Stimulated activated CD4-positive, alpha-beta T cell treated with anti-CD3 and anti-CD28 coated beads, TNF-alpha, amount 100 ng/mL, for 48 hours (primary cell): ENCODE results near the gene ADORA3.

Experiments used
- DNase-seq, 3 donors: peaks; one replicate each; pipeline ENCODE4 v3.0.0-alpha.2; 2020; ENCODE audit warnings: low read depth in 3 of 3

ADORA3 gene

GRCh38 chr1:111507411-111508201 lies 4.2 kb upstream of the ADORA3 start:
- DNase-seq: peak in 1 of 3 donors; percentile 36

DNA sequence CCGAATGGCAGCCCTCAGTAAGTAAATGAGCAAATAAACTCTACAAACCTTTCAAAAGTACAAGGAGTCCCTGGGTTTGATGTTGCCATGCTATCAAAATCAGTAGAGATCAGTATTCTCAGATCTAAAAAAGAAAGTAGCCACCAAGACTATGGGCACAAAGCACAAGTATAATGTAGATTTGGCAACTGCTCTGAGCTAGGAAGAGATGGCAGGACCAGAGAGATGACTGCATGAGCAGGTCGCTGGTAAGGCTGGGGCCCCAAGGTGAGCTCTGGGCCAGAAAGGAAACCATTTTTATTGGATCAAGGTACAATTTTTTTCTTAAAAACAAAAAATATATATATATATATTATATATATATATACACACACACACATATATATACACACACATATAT lies 3.1 kb upstream of the ADORA3 start:
- no peak for DNase-seq

DNA sequence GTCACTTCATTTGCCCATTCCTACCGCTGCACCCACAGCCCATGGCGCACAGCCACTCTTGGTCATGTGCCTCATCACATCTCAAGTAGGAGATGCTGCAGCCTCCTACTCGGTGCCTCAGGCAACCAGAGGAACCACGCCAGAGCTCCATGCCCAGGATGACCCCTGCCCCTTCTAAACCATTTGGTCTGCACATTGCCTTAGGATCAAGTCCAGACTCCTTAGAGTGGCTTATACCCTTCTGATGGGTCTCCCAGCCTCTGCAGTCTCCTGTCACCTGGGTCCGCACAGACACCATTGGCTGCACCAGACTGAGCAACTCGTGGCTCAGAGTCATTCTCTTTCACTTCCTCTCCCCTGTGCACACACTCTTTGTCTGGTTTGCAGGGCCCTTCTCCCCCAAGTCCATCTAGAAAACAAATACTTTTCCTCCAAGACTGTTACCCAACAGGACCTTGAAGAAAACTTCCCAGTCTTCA lies 2.2 kb upstream of the ADORA3 start:
- no peak for DNase-seq

DNA sequence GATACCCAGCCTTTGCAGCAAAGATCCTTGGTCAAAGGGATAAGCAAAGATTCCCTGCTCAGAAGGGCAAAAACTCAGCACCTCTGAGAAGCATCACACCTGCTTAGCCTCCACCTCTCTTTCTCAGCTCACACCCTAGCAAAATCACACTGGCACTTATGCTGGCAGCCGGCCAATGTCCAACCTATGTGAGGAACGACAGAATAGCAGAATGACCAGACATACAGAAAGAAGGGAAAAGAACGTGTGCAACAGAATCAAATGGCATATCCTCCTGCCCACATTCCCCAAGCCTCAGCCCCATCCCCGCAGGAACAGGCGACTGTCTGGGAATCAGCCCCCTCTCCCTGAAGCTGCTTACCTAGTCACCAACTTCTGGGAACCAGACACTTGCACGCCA lies 664 bp upstream of the ADORA3 start:
- DNase-seq: no peak

- DNase-seq: no peak
Observed at GRCh38 chr1:111501645-111502044, 1.8 kb downstream of the ADORA3 start.

DNA sequence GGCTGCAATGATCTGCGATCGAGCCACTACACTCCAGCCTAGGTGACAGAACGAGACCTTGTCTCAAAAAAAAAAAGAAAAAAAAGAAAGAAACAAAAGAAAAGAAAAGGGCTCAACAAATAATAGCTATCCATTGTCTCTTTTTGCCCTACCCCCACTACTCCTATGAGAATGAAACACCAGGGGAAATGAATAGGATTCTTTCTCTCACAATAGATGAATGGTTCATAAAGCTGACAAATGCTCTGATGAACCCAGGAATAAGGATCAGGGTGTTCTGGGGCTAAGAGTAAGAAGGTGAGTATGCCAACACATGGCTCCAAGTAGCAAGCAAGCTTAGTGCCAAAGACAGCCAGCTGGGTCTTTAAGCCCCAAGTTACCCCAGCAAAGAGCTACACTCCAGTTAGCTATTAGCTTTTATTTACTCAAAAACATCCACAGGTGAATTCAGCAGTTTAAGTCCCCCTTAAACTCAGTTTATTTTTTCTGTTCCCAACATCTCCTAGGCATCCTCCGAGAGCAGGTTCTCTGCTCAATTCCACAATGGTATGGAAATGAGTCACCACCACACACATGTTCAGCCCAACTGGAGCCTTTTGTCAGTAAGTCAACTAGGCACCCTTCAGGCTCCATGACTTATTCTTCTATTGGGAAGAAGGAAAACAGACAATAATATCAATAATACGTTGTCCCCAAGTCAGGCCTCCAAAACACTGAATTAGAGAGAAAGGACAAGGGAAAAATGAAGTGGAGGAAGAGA lies 4.2 kb downstream of the ADORA3 start:
- no peak for DNase-seq

GRCh38 chr1:111497592-111497991 lies 5.8 kb downstream of the ADORA3 start:
- DNase-seq: no peak

- no peak for DNase-seq
Observed at GRCh38 chr1:111496398-111496797, 7.0 kb downstream of the ADORA3 start.

GRCh38 chr1:111491070-111491469 lies 12.4 kb downstream of the ADORA3 start:
- DNase-seq: no peak

DNA sequence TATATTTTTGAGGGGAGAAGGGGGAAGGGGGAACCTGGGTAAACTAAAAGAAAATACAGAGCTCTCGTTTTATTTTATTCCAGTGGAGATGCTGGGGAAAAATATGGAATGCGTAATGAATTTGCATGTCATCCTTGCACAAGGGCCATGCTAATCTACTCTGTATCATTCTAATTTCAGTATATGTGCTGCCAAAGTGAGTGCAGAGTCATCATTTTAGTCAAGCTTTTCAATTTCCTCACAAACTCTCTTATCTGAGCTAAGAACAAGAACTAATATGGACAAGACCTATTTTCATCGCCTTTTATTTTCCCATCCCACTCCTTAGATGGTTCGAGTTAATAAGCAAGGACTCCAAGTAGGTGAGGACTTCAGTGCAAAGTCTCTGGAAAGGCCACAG lies 13.2 kb downstream of the ADORA3 start:
- DNase-seq: no peak

DNA sequence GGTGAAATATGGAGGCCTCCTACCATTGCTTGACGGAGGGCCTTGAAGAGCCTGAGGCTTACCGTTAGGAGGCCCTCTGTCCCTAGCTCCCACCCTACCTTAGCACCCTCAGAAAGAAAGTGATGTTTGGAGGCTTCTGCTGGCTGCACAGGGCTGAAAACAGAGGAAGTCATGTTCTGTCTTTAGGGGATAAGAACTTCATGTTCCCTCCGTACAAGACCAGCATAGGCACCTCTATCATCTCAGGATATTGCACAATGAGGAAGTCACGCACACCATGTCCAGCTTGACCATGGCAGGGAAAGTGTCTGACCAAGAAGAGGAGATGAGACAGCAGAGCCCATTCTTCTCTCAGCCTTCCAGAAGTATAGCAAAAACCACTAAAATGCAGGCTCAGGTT lies 13.8 kb downstream of the ADORA3 start:
- DNase-seq: no peak

DNA sequence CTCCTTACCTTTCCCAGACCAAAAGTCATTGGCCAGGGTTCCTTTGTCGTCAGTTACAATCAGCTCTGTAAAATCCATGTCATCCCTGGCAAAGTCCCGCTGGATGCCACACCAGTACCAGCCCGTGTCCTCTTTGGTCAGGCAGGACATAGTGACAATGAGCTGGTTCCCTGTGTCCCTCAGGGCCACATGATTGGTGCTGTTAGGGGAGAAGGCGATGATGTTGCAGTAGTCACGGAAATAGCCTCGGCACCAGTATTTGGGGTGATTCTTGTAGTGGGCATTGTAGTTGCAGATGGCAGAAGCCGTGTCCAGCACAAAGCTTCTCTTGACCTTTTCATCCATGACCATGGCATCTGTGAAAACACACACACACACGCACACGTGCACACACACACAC lies 14.8 kb downstream of the ADORA3 start:
- no peak for DNase-seq

DNA sequence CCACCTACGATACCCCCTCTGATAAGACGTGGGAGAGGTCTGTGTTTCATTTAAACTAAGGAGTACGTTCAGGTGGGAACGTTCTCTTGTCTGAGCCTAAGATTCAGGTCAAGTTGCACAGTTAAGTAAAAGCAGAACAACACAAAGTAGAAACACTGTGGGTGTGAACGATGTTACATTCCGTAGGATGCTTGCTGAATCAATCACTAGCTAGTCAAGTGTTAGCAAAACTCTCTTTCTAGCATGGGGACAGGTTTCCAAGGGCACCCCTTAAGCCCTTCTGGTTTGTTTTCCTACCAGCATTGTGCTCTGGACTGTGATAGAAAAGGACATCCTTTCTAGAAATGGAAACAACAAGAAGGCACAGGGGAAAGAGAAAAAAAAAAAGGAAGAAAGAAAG lies 16.3 kb downstream of the ADORA3 start:
- DNase-seq: no peak

DNA sequence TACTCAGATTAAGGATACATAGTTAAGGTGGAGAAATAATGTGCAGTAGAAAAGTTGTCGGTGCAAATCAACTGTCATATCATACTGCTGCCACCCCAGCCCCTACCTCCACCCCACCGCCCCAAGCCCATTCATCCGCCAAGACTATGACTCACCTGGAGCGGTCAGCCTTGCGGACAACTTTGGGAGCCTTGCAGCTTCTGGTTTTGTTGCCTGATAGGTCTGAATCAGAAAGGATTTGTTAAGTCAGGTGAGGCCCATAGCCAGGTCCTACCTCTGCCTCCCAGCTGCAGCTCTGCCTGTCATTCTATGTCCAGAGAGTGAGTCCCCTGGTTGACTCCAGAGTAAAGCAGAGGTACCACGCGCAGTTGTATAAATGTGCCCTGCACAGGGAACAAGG lies 17.0 kb downstream of the ADORA3 start:
- DNase-seq: no peak

GRCh38 chr1:111484391-111485026 lies 18.9 kb downstream of the ADORA3 start:
- no peak for DNase-seq

DNA sequence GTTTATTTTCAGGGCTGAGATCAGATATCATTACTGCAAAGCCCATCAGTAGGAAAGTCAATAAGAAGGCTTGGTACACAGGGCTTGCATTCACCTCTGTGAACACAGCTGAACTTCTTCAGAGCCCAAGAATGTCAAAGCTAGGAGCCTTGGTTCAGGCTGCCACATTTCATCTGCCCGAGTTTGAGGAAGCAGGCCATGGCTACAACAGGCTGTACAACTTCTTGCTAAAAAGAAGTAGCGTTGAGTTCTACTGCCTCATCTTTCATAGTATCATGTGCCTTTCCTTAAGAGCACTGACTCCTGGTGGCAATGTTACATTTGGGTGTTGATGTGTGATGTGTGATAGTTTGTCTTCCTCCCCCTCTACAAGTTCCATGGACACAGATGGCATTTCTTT lies 19.6 kb downstream of the ADORA3 start:
- DNase-seq: no peak

- no peak for DNase-seq
Observed at GRCh38 chr1:111483166-111483565, 20.3 kb downstream of the ADORA3 start.

DNA sequence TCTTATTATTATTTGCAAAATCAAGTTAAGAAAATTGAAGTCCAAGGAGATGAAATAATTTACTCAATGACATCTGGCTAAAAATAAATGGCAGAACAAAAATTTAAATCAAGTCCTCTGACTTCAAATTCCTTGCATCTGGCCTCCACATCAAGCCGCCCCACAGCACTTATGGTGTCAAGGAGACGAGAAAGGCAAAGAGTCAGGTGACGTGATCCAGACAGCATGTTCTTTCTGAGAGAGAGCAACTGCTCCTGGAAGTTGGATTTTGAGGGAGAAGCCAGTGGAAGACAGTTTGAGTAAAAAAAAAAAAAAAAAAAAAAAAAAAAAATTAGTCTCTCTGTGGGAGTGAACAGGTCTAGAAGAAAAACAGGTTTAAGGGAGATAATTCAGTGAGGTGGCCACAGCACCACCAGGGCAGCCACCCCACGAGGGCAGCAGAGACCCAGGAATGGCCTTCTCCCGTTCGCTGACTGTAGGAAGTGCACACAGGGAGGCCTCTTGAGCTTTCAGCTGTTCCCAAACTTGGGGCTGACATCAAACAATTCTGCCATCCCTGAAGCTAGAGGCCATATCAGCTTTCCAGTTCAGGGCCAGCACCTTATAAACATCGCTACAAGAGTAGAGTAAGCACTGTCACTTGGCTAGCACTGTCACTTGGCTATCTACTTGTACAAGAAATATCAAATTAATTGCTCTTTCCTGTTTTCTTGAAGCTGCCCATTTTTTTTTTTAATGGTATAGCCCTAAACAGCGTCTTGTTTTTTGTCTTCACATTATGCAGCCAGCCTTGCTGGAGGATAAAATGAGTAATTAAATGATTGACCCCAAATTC lies 21.8 kb downstream of the ADORA3 start:
- DNase-seq: peak in 2 of 3 donors; percentile 40 to 51

DNA sequence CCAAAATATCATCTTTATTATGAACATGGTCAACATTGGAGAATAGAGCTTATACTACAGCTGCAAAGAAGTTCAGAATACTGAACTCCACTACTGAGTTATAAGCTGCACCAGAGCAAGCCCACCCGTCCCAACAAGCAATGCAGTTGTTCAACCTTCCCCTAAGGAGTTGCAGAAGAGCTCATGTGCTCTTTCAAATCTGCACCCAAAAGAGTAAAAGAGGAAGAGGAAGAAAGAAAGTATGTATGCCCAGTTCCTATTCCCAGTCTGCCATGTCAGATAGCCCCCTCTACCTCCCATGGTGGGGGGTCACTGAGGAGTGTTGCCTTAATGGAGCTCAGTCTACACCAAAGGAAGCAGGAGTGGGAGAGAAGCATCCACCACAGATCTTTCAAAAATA lies 22.8 kb downstream of the ADORA3 start:
- DNase-seq: no peak

DNA sequence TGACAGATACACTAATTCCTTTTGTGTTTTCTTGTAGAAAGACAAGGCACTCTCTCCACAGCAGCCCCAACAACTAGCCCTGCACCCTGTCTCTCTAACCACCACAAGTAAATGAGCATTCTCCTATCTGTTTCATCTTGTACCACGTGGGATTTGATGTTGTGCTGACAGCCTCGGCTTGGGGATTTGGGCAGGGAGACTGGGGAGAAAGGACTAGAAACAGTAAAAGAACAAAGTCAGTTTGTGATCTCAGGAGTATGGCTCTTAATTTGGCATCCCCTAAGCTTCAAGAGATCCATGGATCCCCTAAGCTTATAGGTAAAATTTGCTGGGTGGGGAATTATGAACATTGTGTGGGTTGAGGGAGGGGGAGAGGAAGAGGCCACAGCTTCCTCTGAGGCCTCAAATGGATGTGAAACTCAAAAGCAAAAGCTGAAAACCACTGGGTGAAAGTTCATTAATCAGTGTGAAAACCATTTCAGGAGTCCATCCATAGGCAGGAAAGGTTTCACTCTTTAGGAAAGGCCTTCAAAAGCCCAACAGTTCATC lies 26.6 kb downstream of the ADORA3 start:
- peak in 2 of 3 donors; percentile 18 to 22 for DNase-seq

GRCh38 chr1:111476214-111476613 lies 27.2 kb downstream of the ADORA3 start:
- no peak for DNase-seq
